ENCODE results near the gene KRT79.
"Not testable (repeated sequence)": the region's sequence is repeated elsewhere in the genome, so short reads cannot be mapped to it uniquely, and the experiment has no call there.

Gene KRT79

DNA sequence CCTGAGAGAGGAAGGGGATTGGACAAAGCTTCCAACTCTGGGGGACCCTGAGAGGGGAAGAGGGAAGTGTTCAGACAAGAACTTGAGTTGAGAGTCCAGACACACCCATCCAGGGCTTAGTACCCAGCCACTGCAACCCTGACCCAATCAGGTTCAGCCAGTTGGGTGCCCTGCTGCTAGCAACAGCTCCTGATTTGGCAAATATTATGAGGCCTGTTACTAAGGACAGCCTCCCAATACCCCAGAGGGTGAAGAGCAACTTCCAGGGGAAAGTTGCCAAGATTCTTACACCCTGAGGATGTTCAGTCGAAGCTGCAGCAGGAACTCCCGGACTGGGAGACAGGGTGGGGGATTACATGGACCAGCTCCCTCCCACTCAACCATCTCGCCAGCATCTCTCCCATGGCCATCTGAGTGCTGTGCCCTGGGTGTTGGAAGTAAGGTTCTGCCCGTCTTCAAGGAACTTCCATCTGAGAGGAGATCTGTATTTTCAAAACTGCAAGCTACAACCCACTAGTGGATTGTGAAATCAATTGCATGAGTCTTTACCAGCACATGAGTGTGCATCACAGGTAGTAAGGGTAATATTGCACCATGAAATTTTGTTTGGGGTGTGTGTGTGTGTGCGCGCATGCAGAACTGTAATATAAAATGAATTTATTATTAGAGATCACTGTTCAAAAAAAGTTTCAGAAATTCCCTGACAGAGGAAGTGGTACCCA, 26.2 kb upstream of the KRT79 start:
- DNase-seq: no peak

DNA sequence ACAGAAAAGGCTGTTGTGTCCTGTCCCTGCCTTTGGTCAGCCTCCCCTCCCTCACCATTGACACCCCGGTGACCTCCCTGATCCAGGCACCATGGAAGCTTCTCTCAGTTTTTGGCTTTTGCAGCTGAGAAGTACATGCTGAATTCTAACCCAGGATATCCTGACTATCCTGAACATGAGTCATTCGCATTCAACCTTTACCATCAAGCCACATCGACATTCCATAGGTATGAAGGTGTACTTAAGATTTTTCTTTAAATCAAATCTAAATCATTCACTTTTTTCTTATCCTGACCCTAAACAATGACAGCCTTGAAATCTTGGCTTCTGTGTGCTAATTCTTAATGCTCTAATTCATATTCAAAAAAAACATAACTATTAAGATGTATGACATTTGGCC, 23.4 kb upstream of the KRT79 start:
- DNase-seq: no peak

GRCh38 chr12:52856787-52857186, 22.7 kb upstream of the KRT79 start:
- DNase-seq: no peak

- DNase-seq: not testable (repeated sequence)
Measured at GRCh38 chr12:52856077-52856476, 22.0 kb upstream of the KRT79 start.

- DNase-seq: no peak
Measured at GRCh38 chr12:52851787-52852186, 17.7 kb upstream of the KRT79 start.

GRCh38 chr12:52850681-52851080, 16.6 kb upstream of the KRT79 start:
- no peak for DNase-seq

GRCh38 chr12:52849511-52849910, 15.4 kb upstream of the KRT79 start:
- no peak for DNase-seq

- no peak for DNase-seq
Measured at GRCh38 chr12:52848661-52849255, 14.6 kb upstream of the KRT79 start, which contains the start of gene KRT78. KRT78 (minus strand) TSS chr12:52848994; CDS start chr12:52848930, 64 bp downstream.

DNA sequence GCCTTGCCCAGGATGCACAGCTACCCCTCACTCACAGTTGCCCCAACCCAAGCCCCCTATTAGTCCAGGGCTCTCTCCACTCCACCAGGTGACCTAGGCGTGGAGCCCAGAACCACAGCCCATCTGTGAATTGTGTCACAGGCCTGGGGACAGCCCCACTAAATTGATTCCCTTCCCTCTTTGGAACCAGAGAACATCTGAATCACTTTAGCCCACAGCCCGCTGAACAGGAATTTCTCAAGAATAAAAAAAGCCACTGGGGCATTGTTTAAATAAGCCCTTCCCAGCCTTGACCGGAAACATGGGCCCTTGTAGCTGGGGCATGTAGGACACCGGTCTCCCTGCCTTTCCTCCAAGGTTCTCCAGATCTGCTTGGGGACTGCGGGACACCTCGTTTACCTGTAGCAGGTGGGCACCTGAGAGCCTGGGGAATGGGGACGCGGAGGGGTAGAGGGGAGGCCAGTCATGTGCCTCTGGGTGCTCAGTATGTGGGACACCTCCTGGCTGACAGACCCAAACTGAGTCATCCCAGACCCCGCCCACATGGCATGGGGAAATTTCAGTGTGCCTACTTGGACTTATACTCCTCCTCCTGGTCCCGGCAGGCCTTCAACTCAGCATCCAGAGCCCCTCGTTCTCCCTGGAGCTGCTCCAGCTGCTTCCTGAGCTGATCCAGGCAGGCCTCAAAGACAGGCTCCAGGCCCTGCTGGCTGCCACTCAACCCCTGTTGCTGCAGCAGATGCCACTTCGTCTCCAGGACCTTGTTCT, 13.4 kb upstream of the KRT79 start:
- no peak for DNase-seq

DNA sequence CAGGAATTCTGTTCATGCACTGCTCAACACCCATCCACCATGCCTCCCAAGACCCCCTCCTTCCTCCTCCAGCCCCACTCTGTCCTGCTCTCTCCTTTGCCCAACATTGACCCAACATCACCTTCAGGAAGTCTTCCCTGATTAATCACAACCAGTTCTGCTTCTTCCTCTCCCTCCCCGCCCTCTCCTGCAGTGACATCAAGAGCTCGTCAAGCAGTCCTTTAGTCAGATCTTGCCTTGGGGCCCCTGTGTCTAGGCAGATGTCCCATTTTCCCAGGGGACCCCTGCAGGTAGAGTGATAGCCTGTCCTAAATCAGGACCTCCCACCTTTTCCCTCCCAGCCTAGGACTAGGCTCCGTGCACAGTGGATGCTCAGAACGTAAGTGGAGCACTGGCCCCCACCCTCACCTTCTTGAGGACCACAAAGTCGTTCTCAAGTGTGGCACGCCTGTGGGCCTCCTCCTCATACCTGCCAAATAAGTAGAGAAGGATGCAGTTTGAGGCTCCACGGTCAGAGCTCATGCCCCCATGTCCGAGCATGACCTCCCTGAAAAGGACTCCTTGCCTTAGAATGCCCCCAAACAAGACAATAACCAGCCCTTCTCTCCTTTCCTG, 12.4 kb upstream of the KRT79 start:
- DNase-seq: no peak

GRCh38 chr12:52845946-52846345, 11.8 kb upstream of the KRT79 start:
- DNase-seq: no peak

DNA sequence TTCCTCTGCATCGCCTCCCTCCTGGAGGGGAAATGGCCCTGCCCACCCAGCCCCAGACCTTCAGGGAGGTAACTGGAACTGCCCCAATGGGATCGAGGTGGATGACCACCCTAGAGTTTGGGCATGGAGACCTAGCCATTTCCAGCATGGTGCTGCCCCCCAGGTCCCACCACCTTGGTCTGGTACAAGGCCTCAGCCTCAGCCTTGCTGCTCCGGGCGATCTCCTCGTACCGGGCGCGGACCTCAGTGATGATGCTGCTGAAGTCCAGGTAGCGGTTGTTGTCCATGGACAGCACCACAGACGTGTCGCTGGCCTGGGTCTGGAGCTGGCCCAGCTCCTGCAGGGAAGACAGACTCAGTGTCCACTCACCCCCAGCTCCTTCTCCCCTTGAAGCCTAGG, 10.3 kb upstream of the KRT79 start:
- no peak for DNase-seq

- DNase-seq: no peak
Measured at GRCh38 chr12:52839436-52840105, 5.5 kb upstream of the KRT79 start.

DNA sequence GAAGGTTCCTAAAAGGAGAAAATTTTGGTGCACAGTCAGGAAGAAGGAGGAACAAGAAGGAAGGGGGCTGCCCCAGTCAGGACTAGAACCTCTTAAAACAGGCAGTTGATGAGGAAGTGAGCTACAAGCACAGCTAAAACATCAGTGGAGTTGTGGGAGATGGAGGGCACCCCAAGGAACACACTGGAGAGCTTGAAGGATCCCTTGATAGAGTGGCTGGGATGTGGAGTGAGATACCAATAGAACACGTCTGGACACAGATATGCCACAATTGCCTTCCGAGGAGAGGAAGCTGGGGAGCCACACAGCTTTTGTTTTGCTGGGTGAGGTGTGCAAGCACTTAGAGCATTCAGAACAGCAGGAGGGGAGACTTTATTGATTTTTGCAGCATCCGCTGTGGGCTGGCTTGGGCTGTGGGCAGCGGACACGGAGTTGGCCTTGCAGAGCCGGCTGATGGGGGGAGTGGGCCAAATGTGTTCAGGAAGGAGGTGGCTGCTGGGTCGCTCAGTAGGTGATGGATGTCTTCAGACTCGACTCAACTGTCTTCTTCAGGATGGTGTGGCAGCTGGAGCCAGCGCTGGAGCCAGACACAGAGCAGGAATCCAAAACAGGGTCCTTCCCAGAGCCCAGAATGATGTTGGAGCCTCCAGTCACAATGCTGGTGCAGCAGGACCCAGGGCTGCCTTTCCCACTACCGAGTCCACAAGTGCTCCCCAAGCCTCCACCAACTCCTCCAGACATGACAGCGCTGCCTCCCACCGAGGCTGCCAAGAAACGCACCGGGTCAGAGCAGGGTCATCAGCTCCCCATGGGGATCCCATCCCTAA, 4.7 kb upstream of the KRT79 start:
- DNase-seq: no peak

DNA sequence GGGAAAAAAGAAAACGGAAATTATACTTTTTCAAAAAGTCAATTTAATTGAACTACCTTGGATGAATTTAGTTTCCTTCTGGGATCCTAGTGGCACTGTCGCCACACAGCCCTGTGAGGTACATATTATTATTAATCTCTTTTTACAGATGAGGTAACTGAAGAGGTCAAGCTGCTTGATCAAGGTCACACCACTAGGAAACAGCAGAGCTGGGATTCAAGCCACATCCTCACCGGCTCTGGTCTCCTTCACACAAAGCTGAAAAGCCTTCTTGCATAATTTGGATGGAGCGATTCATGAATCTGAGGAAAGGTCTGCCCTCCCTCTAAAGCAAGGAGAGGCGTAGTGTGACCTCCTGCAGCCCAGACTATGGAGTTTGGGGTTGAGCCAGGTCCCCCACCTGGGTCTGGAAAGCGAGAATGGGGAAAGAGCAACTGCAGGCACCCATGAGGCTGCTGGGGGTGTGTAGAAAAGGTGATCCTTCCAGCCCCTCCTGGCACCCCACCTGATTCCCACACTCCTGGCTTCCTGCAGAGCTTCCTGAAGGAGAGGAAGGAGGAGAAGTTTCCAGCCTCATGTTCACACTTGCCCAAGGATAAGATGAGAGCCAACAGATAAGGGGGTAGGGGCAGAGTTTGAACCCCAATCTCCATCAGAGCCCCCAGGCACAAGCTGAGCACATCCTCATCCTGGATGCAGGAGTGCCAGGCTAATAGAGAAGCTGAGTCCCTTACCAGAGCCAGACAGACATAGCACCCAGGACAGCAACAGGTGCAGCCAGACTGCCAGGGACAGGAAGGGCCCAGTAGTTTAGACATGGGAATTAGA, 3.9 kb upstream of the KRT79 start:
- DNase-seq: no peak

DNA sequence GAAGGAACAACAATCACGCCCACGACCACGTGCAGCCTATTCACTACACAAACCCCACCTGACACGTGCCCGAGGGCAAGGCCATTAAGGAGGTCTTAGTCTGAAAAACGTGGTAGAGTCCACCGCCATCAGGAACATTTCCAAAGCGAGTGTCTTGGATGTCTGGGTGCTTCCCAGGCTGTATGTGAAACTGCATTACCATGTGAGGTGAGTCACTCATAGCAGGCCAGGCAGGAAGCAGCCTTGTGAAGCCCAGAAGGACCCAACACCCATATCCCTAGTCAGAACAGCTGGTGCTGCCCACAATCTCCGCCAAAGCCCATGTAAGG, 3.3 kb upstream of the KRT79 start:
- no peak for DNase-seq

DNA sequence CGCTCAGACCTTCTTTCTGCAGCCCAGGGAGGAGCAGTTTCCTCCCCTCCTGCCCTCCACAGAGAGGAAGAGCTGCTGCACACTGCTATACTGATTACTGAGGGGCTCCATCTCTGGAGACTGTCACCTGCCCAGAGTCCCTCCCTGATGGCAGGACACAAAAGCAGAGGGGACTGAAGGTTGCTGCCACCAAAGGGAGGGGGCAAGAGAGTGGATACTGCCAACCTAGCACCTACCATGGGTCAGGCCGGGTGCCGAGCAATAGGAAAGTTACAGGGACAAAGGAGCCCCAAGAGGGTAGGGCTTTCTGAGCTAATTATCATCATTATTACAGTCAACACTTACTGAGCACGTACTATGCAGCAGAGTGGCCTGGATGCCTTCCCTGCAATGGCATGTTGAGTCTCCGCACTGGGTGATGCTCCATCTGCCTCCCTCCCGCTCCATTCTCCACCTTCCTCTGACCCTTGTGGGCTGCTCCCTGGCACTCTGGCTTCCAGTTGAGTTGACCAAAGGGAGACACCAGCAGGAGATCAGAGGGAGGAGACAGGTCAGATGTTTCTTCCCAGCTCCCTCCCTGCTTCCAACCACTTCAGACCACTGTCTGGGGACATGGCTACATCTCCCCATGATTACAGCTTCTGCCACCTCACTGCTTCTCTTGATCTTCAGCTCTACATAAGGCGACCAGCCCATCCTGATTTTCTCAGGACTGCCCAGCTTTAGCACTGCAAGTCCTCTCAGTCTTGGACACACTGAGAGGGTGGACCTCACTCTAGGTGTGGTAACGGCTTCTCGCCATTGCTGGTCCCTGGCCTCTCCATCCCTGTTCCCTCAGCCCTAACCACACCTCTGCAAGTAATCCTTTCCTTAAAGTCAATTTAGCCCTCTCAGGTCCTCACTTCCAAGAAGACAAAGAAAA, 2.6 kb upstream of the KRT79 start:
- DNase-seq: no peak

DNA sequence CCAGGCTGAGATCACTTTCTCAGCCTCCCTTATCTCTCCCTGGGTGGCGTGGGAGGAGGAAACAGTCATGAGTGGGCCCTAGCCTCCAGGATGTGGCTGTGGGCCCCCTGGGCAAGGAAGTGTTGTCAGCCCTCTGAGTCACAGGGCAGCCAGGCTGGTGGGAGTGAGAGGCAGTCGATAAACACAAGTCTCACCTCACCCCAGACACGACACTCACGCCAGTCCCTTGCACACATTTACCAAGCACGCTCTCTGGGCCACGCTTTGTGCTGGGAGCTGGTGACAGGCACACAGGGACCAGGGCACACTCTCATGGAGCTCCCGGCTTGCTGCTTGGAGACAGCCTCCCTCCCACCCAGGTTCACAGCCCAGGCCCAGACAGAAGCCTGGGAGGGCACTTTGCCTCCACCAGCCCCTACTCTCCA, 1.9 kb upstream of the KRT79 start:
- DNase-seq: peak; percentile 14

GRCh38 chr12:52835271-52836041, 1.3 kb upstream of the KRT79 start:
- no peak for DNase-seq

- DNase-seq: no peak
Measured at GRCh38 chr12:52834727-52835001, 553 bp upstream of the KRT79 start.
